K562 (cell line): ENCODE measurements around the gene ITM2B. TPM values are rescaled to one million over a fixed set of nuclear protein-coding genes. Genes with fewer than 3 reads are reported as not detected.
A peak's percentile ranks its signal among the peaks of the same experiment; 100 is the strongest.

ENCODE experiments used
- ATAC-seq: fragments of 200-7000 bp; cut with Tn5 transposase; 3 replicates; pipeline ENCODE4 v1.9.1; 2020; ENCODE audit warnings: moderate library complexity
- BruUV-seq: library from RNA; stranded (reverse); fragments of 400-500 nt; replicated peaks from 2 replicates; lab custom pipeline; 2021; lab: Mats Ljungman, UMichigan
- CTCF ChIA-PET: fragments of 300-600 bp; formaldehyde crosslinking; extraction: SDS; loops from one replicate; lab custom pipeline; 2021; ENCODE audit warnings: low intra/inter-chr PET ratio; lab: Yijun Ruan, JAX
- POLR2A ChIA-PET: fragments of 300-600, 350-650 bp; sonication (Branson Sonifier 250); formaldehyde crosslinking; extraction: SDS; loops from one replicate; lab custom pipeline; 2021; ENCODE audit warnings: antibody characterized with exemption, inconsistent platforms; lab: Yijun Ruan, JAX
- DNase-seq, 4 experiments: peaks; one replicate each; pipeline versions ENCODE4 v3.0.0 to v3.0.0-alpha.2; 2011 to 2018; ENCODE audit warnings: low spot score in 3 of 4, mixed read lengths in 3 of 4; ENCODE audit errors: extremely low read depth in 1 of 4
- FAIRE-seq: peaks from 2 replicates; lab custom pipeline; 2011; peaks lifted over from hg19 to GRCh38; lab: Jason Lieb, UNC
- H2AFZ ChIP-seq: 2 replicates; pipeline ENCODE4 v1.6.0; 2011; ENCODE audit warnings: low read depth, low read length, control low read depth, inconsistent platforms
- H3K27ac ChIP-seq: fragments of 200-600 bp; 3 replicates; pipeline ENCODE4 v1.8.0; 2011; ENCODE audit warnings: low read depth, mild to moderate bottlenecking, control low read depth, inconsistent platforms, low read length, moderate library complexity, mixed read lengths; ENCODE audit errors: extremely low read depth
- H3K27me3 ChIP-seq, 2 experiments: fragments of 300-600 bp in 1 of 2; 2 replicates in 1 of 2; 3 replicates in 1 of 2; pipeline versions ENCODE4 v1.6.0 to v1.8.0; 2011; ENCODE audit warnings: inconsistent platforms in 2 of 2, low read length in 2 of 2, mild to moderate bottlenecking in 1 of 2, mixed read lengths in 1 of 2, moderate library complexity in 1 of 2; ENCODE audit not compliant: control insufficient read depth in 2 of 2, insufficient read depth in 2 of 2
- H3K36me3 ChIP-seq: fragments of 300-600 bp; 3 replicates; pipeline ENCODE4 v1.8.0; 2011; ENCODE audit warnings: mild to moderate bottlenecking, low read length, inconsistent platforms; ENCODE audit not compliant: control insufficient read depth, insufficient read depth
- H3K4me1 ChIP-seq, 2 experiments: fragments of 200-600 bp in 1 of 2; replicated peaks in 1 of 2; 2 replicates in 1 of 2; 3 replicates in 1 of 2; pipeline versions ENCODE4 v1.5.1 to v1.8.0; 2011; ENCODE audit warnings: inconsistent platforms in 2 of 2, low read length in 2 of 2, mild to moderate bottlenecking in 1 of 2, mixed read lengths in 1 of 2, moderate library complexity in 1 of 2; ENCODE audit not compliant: control insufficient read depth in 2 of 2, insufficient read depth in 2 of 2
- H3K4me2 ChIP-seq: 2 replicates; pipeline ENCODE4 v1.6.1; 2011; ENCODE audit warnings: low read length, control low read depth, inconsistent platforms, mixed read lengths; ENCODE audit not compliant: insufficient read depth
- H3K4me3 ChIP-seq: fragments of 200-600 bp; sonication (generic), shearing (Covaris generic); 2 replicates; pipeline ENCODE4 v1.5.1; 2016; ENCODE audit warnings: control low read depth, inconsistent platforms
- H3K79me2 ChIP-seq: fragments of 200-600 bp; 3 replicates; pipeline ENCODE4 v1.8.0; 2011; ENCODE audit warnings: low read length, inconsistent platforms; ENCODE audit not compliant: control insufficient read depth, insufficient read depth
- H3K9ac ChIP-seq, 2 experiments: 2 replicates each; pipeline versions ENCODE4 v1.6.0 to v1.6.1; 2011; ENCODE audit warnings: low read depth in 2 of 2, low read length in 2 of 2, control low read depth in 1 of 2, inconsistent platforms in 1 of 2, mild to moderate bottlenecking in 1 of 2, mixed read lengths in 1 of 2; ENCODE audit not compliant: insufficient read depth in 1 of 2
- H3K9me1 ChIP-seq: one replicate; pipeline ENCODE4 v1.6.0; 2011; ENCODE audit warnings: inconsistent platforms, mild to moderate bottlenecking, low read length, moderate library complexity; ENCODE audit not compliant: control insufficient read depth, insufficient read depth
- H3K9me3 ChIP-seq: replicated peaks from 2 replicates; pipeline ENCODE4 v1.5.1; 2011; ENCODE audit warnings: low read depth, low read length, inconsistent platforms; ENCODE audit not compliant: control insufficient read depth, insufficient read depth
- H4K20me1 ChIP-seq: replicated peaks from 2 replicates; pipeline ENCODE4 v1.6.1; 2011; ENCODE audit warnings: low read length, inconsistent platforms, mixed read lengths; ENCODE audit not compliant: control insufficient read depth, insufficient read depth
- MAFF ChIP-seq: IDR thresholded peaks from 2 replicates; pipeline ENCODE4 v1.6.1; 2012; ENCODE audit warnings: low read length, improper control_type of control experiment
- MYNN ChIP-seq, 2 experiments: sonication (generic); formaldehyde crosslinking in 1 of 2; IDR thresholded peaks; 2 replicates each; pipeline versions ENCODE4 v1.5.0 to v1.6.1; 2016 to 2020; ENCODE audit warnings: antibody characterized with exemption in 1 of 2, missing genetic modification reagents in 1 of 2
- POLR2G ChIP-seq: fragments of 200-400 bp; formaldehyde crosslinking; IDR thresholded peaks from 2 replicates; pipeline ENCODE4 v1.6.1; 2017; ENCODE audit warnings: low read depth, mild to moderate bottlenecking, antibody characterized with exemption, low read length, moderate library complexity
- SNRNP70 ChIP-seq: fragments of 200-400 bp; formaldehyde crosslinking; optimal IDR thresholded peaks from 2 replicates; pipeline ENCODE3; 2017; ENCODE audit warnings: low read depth, low read length
- SRSF7 ChIP-seq: fragments of 200-400 bp; formaldehyde crosslinking; optimal IDR thresholded peaks from 2 replicates; pipeline ENCODE3; 2017; ENCODE audit warnings: mild to moderate bottlenecking, low read depth, low read length
- ZMIZ1 ChIP-seq, 2 experiments: fragments of 150-350 bp in 1 of 2; IDR thresholded peaks; 2 replicates each; pipeline ENCODE4 v1.6.1; 2012 to 2016; ENCODE audit warnings: low read depth in 2 of 2, low read length in 2 of 2, mild to moderate bottlenecking in 1 of 2, moderate library complexity in 1 of 2
- WGBS: fragments of 100-300 bp; shearing (Covaris generic); methylation state at CpG from one replicate; pipeline ENCODE4 v1.1.6; 2016; ENCODE audit warnings: low coverage, mixed read lengths; ENCODE audit not compliant: insufficient coverage; ENCODE audit errors: missing lambda C conversion rate; 5-methylcytosine and 5-hydroxymethylcytosine counted together
- in situ Hi-C: fragments of 300-500 bp; cut with MboI; formaldehyde crosslinking; loops from 4 replicates; pipeline ENCODE4 v1.15.0; 2018; ENCODE audit warnings: inconsistent platforms, mixed read lengths
- intact Hi-C: fragments of 100-400 bp; cut with micrococcal nuclease; formaldehyde crosslinking; loops from 2 replicates; pipeline ENCODE4 v1.14.2; 2022
- polyA plus RNA-seq, 8 experiments: library from polyadenylated mRNA; depleted of rRNA in 4 of 8; stranded (reverse) in 5 of 8; unstranded in 3 of 8; fragments of >200 nt; fragmentation: Nextera tagmentation in 2 of 8; fragmentation: Illumina TruSeq in 1 of 8; extraction: Ambion mirVana in 2 of 8; extraction: Trizol in 1 of 8; gene quantifications; 2 replicates each; pipeline versions ENCODE4 v1.2.1 to v1.2.3, GENCODE V29; 2011 to 2014; ENCODE audit warnings: inconsistent platforms in 1 of 8, missing spikeins in 1 of 8
- total RNA-seq, 7 experiments: library from RNA; depleted of rRNA in 6 of 7; stranded (reverse); fragments of >200 nt in 6 of 7; fragmentation: Illumina TruSeq in 2 of 7; extraction: Trizol in 2 of 7; gene quantifications; 2 replicates each; pipeline versions ENCODE4 v1.2.1 to v1.2.3, GENCODE V29; 2011 to 2021; ENCODE audit warnings: low replicate concordance in 1 of 7
- TF ChIP-seq, protein P1 (sequence below): fragments of 250-450 bp; sonication (Bioruptor Pico); IDR thresholded peaks from 2 replicates; pipeline ENCODE4 v1.5.0; 2021

ITM2B gene
- total and polyA plus RNA-seq, 9 of the 15 experiments (the other 6 are each of a cell fraction or from before 2014, with no cell fraction given) = 22.0 to 83.8 (median 45.0) TPM

DNA sequence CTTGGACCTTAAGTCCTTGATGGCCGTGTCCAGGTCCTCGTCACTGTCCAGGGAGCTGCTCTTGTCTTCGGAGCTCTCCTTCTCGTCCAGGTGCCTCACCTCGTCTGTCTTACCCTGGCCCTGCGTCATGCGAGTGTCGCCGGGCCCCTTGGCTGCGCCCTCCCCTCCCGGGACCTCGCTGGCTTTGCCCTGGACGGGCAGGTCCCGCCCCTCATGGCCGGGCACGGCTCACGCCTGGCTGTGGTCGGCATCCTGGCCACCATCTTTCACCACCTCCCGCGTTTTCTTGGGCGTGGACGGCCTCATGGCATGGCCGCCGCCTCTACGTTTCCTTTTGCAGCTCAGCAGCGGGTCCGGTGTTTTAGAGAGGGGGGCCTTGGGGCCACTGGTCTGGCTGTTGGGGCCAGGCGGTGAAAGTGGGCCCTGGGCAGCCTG lies 85.4 kb downstream of the ITM2B start:
- intact Hi-C loops (no loop called here), in situ Hi-C loops (no loop called here)
- no peak overlapping the region for H3K9ac ChIP-seq
- 93% methylated on average over 9 of the region's 28 CpGs for WGBS
- CTCF ChIA-PET = no interaction called here
- no peaks in the 10 kb centered on the region for H3K9me3 ChIP-seq
- no peak for DNase-seq
- no peaks in the 10 kb centered on the region for H3K36me3 ChIP-seq
- FAIRE-seq = no peak
- H3K27me3 ChIP-seq = no peaks in the 10 kb centered on the region
- H4K20me1 ChIP-seq = no peaks in the 10 kb centered on the region
- no peak overlapping the region for H3K27ac ChIP-seq
- H3K4me2 ChIP-seq = no peak overlapping the region
- H3K4me1 ChIP-seq = no peaks in the 10 kb centered on the region; a peak in 1 of 5 replicates
- no peak for ATAC-seq
- TF ChIP-seq MYNN (IDR thresholded peaks at IDR 0.05) = no peak
- no peak for TF ChIP-seq MYNN (CRISPR knock-in tag; IDR thresholded peaks at IDR 0.05)
- peak; percentile 34; the same call in 1 of the 2 replicates for TF ChIP-seq POLR2G
- TF ChIP-seq, all 486 proteins: peak for 1
- Histone ChIP-seq H3K9me1 (no peaks in the 10 kb centered on the region), H3K79me2 (no peaks in the 10 kb centered on the region), H2AFZ (no peak overlapping the region), H3K4me3 (no peak overlapping the region)
- BruUV-seq = no TSS peak
- POLR2A ChIA-PET = interaction anchor here (0.9 kb wide), 1 partner anchor 12 kb away, joined by 4 read pairs; no protein-coding TSS in a partner anchor

DNA sequence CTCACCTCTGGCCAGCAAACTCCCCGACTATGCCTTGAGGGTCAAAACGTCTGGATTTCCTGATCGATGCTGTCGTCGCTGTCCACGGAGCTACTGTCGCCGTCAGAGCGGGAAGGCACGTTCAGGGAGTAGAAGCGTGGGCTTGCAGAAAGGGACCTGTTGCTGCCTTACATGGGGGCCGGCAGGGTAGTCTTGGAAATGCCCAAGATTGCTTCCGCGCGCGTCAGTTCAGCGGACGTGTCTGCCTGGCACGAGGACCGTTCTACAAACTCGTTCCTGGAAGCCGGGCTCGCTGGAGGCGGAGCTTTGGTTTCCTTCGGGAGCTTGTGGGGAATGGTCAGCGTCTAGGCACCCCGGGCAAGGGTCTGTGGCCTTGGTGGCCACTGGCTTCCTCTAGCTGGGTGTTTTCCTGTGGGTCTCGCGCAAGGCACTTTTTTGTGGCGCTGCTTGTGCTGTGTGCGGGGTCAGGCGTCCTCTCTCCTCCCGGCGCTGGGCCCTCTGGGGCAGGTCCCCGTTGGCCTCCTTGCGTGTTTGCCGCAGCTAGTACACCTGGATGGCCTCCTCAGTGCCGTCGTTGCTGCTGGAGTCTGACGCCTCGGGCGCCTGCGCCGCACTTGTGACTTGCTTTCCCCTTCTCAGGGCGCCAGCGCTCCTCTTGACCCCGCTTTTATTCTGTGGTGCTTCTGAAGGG lies 86.0 kb downstream of the ITM2B start:
- ATAC-seq = no peak
- BruUV-seq = no TSS peak
- FAIRE-seq = no peak
- Histone ChIP-seq H3K36me3 (no peaks in the 10 kb centered on the region), H3K9me3 (no peaks in the 10 kb centered on the region), H3K79me2 (no peaks in the 10 kb centered on the region), H3K27me3 (no peaks in the 10 kb centered on the region), H3K4me2 (no peak overlapping the region), H3K27ac (no peak overlapping the region), H3K4me3 (no peak overlapping the region), H3K4me1 (no peaks in the 10 kb centered on the region; a peak in 1 of 5 replicates), H3K9me1 (no peaks in the 10 kb centered on the region), H4K20me1 (no peaks in the 10 kb centered on the region), H2AFZ (no peak overlapping the region), H3K9ac (no peak overlapping the region)
- intact Hi-C loops = no loop called here
- ChIA-PET CTCF (no interaction called here), POLR2A (no interaction called here)
- WGBS = 96% methylated on average over 17 of the region's 47 CpGs
- in situ Hi-C loops = no loop called here
- DNase-seq = no peak
- TF ChIP-seq SRSF7 (no peak), ZMIZ1 (IDR thresholded peaks at IDR 0.05; ENCODE audit: low read depth in 2 of 2, low read length in 2 of 2) (no peak), MAFF (no peak), SNRNP70 (no peak)
- TF ChIP-seq, protein P1, sequence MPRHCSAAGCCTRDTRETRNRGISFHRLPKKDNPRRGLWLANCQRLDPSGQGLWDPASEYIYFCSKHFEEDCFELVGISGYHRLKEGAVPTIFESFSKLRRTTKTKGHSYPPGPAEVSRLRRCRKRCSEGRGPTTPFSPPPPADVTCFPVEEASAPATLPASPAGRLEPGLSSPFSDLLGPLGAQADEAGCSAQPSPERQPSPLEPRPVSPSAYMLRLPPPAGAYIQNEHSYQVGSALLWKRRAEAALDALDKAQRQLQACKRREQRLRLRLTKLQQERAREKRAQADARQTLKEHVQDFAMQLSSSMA (CRISPR knock-in tag) = no peak
